Measurements from ENCODE around the gene OR2T11. TPM values are rescaled to one million over a fixed set of nuclear protein-coding genes. Genes with fewer than 3 reads are reported as not detected.

The OR2T11 gene
- total RNA-seq, 4 donors from 2014 or later: not detected

DNA sequence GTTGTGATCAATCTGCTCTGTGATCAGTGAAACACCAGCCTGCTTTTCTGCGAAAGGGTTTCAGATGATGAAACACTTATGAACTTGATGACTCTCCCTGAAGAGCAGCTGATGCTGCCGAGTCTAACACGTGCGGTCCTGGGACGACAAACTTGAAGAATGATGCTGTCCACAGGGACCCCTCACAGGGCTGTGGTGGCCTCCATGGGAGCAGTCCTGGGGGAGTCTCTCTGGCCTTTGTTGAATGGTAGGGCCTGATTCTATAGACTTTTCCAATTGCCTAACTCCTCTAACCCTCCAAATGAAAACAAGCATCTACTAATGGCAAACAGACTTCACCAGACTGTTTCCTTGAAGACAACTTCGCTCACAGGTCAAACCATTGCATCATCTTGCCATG, 37.3 kb downstream of the OR2T11 start, which contains the start of gene OR2T10:
OR2T10 (minus strand) TSS at position 112 of the 400 bp plus-strand sequence. CDS start 3,932 bp downstream, outside the sequence.
- ATAC-seq (ENCODE audit: low FRiP score): no peak
- DNase-seq (ENCODE audit: low spot score): no peak
- TF ChIP-seq, protein P1, sequence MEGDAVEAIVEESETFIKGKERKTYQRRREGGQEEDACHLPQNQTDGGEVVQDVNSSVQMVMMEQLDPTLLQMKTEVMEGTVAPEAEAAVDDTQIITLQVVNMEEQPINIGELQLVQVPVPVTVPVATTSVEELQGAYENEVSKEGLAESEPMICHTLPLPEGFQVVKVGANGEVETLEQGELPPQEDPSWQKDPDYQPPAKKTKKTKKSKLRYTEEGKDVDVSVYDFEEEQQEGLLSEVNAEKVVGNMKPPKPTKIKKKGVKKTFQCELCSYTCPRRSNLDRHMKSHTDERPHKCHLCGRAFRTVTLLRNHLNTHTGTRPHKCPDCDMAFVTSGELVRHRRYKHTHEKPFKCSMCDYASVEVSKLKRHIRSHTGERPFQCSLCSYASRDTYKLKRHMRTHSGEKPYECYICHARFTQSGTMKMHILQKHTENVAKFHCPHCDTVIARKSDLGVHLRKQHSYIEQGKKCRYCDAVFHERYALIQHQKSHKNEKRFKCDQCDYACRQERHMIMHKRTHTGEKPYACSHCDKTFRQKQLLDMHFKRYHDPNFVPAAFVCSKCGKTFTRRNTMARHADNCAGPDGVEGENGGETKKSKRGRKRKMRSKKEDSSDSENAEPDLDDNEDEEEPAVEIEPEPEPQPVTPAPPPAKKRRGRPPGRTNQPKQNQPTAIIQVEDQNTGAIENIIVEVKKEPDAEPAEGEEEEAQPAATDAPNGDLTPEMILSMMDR (IDR thresholded peaks at IDR 0.05): no peak

DNA sequence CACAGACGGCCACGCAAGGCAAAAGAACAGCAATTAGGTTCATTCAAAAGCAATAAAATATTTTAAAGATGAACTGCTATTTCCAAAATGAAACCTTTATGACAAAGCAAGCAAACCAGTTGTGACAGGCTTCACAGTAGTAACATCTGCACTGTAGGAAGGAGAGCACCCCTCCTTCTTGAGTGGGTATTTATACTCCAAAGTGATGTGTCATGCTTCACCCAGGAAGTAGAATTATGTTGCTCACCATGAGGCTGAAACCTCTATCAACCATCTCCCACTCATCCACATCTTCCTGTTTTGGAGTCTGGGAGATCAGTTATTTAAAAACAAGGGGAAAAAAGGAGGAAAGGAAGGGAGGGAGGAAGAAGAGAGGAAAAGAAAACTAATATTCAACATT, 38.3 kb downstream of the OR2T11 start:
- ATAC-seq (ENCODE audit: low FRiP score): no peak
- no peak for DNase-seq (ENCODE audit: low spot score)
- TF ChIP-seq, protein P1 (IDR thresholded peaks at IDR 0.05): no peak

DNA sequence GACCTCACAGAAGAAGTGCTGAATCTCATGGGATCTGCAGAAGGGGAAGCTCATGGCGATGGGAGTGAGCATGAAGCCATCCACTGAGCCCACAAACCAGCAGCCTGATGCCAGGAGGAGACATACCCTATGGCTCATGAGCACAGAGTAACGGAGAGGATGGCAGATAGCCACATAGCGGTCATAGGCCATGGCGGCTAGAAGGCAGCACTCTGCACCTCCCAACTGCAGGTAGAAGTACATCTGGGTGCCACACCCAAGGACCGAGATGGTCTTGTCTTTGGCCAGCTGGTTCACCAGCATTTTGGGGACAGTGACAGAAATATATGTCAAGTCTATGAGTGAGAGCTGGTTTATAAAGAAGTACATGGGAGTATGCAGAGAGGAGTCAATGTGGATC, 41.7 kb downstream of the OR2T11 start:
- TF ChIP-seq, protein P1 (IDR thresholded peaks at IDR 0.05): no peak

DNA sequence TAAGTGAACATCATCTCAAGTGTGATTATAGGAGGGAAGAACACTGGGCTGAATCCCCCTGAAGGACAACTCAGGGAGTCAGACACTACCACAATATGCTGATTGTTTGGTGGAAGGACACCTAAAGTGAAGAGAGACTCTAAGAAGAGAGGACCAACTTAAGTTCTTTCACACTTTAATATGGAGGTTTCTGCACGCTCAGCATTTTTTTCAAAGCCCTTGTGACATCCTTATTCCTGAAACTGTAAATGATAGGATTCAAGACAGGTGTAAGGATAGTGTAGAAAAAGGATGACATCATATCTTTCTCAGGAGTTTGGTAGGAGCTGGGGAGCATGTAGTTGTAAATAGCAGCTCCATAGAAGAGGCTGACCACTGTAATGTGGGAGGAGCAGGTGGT, 42.2 kb downstream of the OR2T11 start:
- DNase-seq (ENCODE audit: low spot score) (no peak), ATAC-seq (ENCODE audit: low FRiP score) (no peak)
- TF ChIP-seq, protein P1 (IDR thresholded peaks at IDR 0.05): no peak

More for the DNA sequence above, 41.7 kb downstream of the OR2T11 start:
- DNase-seq (ENCODE audit: low spot score): no peak
- ATAC-seq (ENCODE audit: low FRiP score): no peak

DNA sequence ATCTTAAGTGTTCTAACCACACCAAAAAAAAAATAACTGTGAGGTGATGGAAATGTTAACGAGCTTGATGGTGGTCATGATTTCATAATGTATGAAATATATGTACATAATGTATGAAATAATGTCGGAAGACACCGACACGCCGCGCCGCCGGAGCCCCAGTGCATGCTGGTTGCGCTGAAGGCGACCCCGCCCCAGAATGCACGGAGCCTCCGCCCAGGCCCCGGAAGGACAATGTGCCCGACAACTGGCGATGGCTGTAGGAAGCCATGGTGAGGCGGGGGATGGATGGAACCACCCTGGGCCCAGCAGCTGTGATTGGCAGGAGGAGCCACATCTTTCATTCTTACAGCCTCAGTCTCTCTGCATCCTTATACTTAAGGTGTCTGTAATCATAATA, 44.8 kb downstream of the OR2T11 start:
- TF ChIP-seq, protein P1 (IDR thresholded peaks at IDR 0.05): no peak
- no peak for DNase-seq (ENCODE audit: low spot score)
- ATAC-seq (ENCODE audit: low FRiP score): no peak

DNA sequence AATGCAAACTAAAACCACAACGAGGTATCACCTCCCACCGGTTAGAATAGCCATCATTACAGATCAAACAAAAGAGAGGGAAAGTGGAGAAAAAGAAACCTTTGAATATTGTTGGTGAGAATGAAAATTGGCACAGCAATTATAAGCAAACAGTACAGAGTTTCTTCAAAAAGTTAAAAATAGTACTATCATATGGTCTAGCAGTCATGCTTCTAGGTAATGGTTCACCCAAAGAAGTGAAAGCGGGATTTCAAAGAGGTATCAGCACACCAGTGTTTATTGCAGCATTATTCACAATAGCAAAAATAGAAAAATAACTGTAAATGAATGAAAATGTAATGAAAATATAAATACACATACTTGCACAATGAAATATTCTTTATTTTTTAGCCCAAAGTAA, 45.6 kb downstream of the OR2T11 start:
- DNase-seq (ENCODE audit: low spot score) (no peak), ATAC-seq (ENCODE audit: low FRiP score) (no peak)
- TF ChIP-seq, protein P1 (IDR thresholded peaks at IDR 0.05): no peak

DNA sequence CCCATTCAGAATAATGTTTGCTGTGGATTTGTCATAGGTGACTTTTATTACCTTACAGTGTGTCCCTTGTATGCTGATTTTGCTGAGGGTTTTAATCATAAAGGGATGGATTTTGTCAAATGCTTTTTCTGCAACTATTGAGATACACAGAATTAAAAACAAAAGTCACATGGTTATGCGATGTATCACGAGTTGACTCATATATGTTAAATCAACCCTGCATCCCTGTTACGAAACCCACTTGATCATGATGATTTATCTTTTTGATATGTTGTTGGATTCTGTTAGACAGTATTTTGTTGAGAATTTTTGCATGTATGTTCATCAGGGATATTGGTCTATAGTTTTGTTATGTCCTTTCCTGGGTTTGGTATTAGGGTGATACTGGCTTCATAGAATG, 49.6 kb downstream of the OR2T11 start:
- DNase-seq (ENCODE audit: low spot score) (no peak), ATAC-seq (ENCODE audit: low FRiP score) (no peak)
- TF ChIP-seq, protein P1 (IDR thresholded peaks at IDR 0.05): no peak

All from omental fat pad (tissue), 4 donors.